HG03571 (cell line): Measurements from ENCODE around the gene NOTCH3.

Source experiments
- ATAC-seq: cut with Tn5 transposase; IDR thresholded peaks from one replicate; pipeline ENCODE4 v1.9.1; 2021; ENCODE audit not compliant: unreplicated experiment

Gene NOTCH3

DNA sequence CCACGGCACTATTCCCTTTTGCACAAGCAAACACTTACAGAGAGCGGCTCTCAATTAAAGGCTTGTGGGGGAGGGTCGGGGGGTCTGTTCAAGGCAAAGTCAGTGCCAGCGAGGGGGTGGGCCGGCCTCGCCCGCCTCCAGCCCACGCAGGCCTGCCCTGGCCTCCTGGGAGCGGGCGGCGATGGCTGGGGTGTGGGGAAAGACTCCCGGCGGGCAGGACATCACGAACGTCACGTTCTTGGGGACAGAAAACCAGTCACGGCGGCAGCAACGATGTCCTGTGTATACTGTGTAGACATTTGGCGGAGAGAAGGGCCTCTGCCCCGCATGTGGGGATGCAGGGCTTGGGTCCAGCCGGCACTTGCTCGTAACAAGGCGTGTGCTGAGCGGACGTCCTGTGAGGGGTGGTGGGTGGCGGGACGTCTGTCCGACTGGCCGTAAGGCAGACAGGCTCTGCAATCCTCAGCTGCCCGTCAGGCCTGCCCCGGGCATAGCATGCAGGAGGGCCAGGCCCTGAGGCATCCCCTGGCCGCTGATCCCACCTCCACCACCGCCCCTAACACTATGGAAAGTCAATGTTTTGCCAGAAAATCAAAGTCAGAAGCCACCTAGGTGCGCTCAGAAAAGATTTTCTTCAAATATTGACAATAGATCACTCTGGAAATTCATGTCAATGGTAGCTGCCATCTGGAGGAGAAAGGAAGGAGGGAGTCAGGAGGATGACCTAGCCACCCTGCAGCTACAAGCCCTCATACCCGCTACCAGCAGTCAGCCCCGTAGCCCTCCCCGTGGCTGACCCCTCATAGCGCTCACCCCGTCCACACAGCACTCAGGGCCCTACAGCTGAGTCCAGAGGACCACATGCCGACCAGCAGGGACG is 37.2 kb upstream of the NOTCH3 start:
- no peak for ATAC-seq

DNA sequence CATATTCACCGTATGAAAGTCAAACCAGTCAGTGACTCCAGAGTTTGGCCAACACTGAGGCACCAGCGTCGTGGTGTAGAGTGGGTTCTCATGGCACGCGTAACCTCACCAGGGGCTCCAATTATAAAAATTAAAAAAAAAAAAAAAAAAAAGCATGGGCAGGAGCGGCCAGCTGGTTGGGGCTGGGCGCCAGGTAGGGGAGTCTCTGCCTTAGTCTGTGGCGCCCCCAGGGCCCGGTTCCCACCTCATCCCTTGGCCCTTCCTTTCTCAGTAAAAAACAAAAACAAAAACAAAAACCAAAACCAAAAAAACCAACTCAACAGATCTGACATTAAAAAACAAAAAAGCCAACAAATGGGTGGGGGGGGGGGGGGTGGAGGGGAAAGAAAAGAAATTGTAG is 36.1 kb upstream of the NOTCH3 start:
- ATAC-seq: no peak

DNA sequence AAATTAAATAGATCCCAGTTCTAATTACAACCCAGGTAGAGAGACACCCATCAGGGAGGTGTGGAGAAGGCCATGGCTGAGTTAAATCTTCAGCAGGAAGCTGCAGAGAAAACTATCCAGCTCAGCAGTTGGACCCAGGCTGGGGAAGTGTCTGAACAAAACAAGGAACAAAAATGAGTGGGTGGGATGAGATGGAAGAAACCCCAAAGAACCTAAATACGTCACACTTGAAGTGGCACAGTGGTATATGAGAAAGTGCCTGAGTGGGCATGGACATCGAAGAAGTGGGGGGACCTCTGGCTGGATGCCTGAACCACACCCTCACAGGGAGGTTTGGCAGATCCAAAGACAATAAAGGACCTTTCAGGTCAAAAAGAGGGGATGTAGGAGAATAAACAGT is 35.0 kb upstream of the NOTCH3 start:
- ATAC-seq: no peak

DNA sequence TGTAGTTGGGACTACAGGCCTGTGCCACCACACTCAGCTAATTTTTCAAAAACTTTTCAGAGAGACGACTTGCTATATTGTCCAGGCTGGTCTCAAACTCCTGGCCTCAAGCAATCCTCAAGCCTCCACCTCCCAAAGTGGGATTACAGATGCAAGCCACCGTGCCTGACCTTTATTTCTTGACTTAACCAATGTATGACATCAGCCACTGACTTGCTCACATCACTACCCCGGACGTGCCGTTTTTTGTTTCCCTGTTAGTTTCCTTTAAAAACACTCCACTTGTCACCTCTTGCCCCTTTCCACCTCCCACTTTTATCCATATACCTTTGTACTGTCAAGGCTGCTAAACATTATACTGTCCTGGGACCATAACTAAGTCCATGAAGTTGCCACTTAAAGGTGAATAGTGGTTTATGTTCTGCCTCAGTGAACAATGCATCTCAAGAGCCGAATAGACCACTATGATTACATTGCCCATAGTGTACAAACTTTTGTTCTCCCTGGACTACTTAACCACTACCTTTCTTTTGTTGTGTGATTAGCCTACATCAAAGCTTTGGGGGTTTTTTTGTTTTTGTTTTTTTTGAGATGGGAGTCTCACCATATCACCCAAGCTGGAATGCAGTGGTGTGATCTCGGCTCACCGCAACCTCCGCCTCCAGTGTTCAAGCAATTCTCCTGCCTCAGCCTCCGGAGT is 33.8 kb upstream of the NOTCH3 start:
- ATAC-seq: no peak

DNA sequence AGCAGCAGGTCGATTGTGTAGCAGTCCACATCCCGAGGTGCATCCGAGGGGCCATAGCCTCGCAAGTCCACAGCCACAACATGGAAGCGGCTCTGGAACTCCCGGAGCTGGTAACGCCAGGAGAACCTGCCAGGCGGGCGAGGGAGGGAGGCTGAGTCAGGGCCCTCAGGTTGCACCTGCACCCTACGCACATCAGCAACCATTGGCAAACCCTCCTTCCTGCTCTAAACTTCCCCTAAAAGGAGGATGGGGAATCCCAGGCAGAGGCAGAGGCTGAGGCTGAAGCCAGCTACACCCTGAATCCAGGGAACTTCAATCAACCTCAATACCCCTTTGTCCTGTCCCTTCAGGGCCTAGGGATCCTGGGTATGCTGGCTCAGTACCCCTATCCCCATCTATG is 30.5 kb upstream of the NOTCH3 start:
- no peak for ATAC-seq

DNA sequence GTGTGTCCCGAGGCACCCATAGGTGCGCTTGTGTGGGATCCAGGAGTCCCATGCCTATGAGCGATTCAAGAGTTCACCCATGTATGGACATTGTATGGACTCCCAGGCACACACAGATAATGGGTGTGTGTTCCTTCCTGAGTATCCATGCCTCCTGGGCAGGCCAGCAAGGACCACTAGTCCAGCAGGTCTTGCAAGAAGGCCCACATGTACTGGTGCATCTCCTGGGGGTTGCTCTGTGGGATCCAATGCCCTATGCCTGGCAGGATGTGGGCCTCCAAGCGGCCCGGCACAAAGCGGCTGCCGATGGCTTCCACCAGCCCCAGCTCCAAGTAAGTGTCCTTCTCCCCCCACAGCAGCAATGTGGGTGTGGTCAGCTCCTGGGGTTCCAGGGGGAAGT is 26.5 kb upstream of the NOTCH3 start:
- no peak for ATAC-seq

DNA sequence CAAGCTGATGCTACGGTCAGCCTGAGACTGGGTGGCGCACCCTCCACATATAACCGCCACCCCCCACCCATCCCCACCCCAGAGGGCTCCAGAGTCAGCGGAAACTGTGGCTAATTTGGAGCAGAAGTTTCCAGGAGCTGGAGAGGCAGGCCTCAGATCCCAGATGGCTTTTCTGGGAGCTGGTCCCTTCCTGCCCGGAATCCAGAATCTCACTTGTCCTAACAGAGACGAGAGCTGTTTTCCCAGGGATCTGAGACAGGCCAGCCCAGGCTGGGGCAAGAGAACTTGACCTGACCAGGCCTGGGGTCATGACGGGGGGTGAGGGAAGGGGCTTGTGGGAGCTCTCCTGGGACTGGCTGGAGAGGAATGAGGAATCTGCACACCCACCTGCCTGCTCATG is 25.0 kb upstream of the NOTCH3 start:
- ATAC-seq: no peak

DNA sequence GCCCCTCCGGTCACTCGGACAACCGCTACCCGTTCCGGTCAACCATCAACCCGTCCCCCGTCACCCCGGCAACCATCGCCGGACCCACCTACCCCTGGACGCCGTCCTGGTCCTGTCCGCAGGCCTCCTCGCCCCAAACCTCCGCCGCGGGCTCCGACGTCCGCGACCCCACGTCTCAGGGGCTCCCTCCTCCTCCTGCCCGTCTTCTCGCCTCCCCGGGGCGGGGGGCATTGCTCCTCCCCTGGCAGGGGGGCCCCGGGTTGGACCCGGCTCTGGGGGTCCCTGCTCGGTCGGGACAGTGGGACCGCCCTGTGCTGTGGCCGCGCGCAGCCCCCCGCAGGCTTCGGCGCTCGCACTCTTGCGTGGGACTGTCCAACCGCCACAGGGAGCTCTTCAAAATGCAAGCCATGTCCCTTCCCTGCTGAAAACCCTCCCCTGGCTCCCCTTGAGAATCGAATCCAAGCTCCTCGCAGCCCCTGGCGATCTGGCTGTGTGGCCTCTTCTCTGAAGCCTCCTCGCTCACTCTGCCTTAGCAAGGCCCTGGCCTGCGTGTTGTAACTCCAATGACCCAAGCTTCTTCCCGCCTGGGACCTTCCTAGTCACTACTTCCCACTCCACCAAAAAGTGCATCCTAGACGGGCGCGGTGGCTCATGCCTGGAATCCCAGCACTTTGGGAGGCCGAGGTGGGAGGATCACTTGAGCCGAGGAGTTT is 23.0 kb upstream of the NOTCH3 start:
- no peak for ATAC-seq

DNA sequence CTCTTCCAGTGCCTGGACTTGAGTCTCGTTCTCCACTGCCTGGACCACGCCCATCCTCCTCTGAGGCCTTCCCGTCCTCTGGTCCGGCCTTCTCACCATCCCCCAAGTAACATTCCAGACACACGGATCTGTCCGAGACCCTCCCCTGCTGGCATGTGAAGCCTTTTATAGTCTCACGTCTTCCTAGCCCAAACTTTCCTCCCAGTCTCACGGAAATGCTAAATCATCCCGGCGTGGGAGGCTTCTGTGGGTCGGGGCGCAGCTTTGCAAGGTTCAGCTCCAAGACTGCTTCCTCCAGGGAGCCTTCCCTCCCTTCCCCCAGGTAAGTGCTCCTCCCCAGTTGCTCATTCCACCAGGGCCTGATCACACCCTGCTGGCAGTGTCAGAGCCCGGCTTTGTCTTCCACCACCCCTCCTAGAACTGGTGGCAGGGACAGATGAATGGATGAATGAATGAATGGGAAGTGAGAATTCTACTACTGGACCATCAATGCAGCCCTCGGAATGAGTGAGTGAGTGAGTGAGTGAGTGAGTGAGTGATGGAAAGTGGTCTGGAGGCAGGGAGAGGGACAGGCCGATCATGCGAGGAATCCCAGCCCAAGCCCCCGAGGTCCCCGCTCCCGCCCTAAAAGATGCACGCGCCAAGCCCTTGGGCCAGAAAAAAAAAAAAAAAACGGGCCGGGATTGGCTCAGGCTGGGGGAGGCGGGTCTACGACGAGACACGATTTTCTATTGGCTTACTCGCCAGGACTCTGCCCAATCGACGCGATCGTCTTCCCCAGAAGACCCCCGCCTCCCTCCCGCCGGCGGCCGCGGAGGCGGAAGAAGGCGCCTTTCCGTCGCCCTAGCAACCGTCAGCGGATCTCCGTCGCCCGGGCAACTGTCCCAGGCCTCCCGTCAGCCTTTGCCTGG is 22.2 kb upstream of the NOTCH3 start:
- peak; percentile 62 for ATAC-seq

DNA sequence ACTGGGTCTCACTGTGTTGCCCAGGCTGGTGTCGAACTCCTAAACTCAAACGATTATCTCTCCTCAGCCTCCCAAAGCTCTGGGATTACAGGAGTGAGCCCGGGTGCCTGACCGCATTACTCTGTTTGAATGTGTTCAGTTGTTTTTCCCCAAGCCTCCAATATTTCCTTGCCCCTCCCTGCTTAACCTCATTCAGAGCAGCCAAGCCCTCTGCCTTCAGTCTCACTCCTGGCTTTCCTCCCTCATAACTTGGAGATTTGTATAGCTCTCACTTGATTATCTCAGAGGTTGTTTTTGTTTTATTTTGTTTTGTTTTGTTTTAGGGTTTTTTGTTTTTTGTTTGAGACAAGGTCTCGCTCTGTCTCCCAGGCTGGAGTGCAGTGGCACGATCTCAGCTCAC is 20.0 kb upstream of the NOTCH3 start:
- ATAC-seq: no peak

DNA sequence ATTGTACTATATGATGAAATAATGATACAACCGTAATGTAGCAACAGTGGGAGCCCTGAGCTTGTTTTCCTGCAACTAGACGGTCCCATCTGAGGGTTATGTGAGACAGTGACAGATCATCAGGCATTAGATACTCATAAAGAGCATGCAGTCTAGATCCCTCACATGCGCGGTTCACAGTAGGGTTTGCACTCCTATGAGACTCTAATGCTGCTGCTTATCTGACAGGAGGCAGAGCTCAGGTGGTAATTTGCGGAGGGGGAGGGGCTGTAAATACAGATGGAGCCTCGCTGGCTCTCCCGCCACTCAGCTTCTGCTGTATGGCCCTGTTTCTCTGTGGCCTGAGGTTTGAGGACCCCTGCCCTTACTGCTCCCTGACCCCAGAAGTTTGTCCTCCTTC is 17.7 kb upstream of the NOTCH3 start:
- no peak for ATAC-seq

DNA sequence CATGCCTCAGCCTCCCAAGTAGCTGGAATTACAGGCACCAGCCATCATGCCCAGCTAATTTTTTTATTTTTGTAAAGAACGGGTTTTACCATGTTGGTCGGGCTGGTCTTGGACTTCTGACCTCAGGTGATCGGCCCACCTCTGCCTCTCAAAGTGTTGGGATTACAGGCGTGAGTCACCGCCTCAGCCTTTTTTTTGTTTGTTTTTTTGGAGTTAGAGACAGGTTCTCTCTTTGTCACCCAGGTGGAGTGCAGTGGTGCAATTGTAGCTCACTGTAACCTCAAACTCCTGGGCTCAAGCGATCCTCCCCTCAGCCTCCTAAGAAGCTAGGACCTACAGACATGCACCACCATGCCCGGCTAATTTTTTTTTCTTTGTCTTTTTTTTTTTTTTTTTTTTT is 15.6 kb upstream of the NOTCH3 start:
- no peak for ATAC-seq

DNA sequence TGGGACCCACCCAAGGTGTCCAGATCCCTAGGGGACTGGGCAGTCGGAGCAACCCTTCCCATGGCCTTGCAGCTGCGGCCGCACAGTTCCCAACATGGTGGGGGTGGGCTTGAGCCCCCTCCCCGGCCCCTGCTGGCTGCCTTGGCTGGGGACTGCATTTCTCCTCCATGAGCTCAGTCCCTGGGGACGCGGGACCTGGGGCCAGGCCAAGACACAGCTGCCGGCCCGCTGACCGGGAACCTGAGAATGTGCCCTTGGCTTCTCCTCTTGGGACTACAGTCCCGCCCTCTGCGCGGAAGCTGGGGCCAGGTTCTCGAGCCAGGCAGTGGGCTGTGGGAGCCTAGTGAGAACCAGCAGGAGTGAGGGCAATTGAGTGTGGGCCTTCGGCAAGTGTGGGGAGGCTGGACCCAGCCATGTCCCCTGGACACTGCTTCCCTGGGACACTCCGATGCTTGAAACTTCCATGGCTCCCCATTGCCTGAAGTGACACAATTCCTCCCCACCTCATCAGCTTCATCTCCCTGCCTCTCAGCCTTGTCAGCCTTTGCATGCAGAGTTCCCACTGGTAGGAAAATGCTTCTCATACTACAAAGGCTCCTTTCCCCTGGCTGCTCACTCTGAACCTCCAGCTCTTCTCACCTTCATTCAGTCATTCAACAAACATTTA is 13.1 kb upstream of the NOTCH3 start:
- ATAC-seq: no peak

DNA sequence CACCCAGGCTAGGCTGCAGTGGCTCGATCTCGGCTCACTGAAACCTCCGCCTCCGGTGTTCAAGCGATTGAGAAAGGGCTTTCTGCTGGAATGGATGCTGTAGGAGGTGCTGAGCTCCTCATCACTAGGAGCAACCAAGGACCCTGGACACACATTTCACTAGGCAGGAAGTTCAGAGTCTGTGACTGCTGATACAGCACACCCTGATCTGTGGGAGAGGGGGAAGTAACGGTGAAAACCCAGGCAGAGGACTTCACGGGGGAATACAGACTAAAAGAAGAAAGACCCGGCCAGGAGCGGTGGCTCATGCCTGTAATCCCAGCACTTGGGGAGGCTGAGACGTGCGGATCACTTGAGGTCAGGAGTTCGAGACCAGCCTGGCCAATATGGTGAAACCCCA is 11.9 kb upstream of the NOTCH3 start:
- ATAC-seq: no peak

DNA sequence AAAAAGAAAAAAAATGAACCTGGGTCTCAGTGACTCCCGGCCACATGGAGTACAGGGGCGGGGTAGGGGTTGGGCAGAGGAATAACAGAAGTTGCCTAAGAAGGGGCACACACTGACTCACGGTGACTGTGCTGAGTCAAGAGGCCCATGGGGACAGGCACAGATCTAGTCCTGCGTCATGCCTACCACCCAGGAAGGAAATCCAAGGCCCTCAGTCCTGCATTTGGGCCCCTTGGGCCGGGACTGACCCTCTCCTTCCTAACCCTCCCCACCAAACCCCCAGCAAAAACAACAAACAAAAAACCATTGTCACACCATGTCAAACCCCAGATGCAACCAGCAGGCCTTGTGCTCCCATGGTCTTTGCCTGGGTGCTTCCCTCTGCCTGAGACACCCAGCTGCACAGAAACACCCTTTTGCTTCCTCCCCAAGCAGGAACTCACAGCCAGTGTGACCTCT is 9.6 kb upstream of the NOTCH3 start:
- ATAC-seq: no peak

DNA sequence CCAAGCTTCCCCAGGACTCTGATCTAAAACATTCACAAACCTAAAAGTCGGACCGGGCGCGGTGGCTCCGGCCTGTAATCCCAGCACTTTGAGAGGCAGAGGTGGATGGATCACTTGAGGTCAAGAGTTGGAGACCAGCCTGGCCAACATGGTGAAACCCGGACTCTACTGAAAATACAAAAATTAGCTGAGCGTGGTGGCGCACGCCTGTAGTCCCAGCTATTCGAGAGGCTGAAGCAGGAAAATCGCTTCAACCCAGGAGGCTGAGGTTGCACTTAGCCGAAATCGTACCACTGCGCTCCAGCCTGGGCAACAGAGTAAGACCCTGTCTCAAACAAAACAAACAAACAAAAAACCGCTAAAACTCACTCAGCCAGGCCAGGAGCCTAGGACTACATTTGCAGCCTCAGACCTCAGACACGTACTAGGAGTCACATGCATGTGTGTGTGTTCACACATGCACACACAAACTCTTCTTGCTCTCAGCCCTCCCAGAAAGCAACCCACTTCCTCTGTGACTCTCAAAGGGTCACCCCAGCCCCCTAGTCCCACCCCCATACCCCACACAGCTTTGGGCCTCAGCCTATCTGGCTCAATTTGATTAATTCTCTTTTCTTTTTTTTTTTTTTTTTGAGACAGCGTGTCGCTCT is 704 bp upstream of the NOTCH3 start:
- ATAC-seq: no peak

DNA sequence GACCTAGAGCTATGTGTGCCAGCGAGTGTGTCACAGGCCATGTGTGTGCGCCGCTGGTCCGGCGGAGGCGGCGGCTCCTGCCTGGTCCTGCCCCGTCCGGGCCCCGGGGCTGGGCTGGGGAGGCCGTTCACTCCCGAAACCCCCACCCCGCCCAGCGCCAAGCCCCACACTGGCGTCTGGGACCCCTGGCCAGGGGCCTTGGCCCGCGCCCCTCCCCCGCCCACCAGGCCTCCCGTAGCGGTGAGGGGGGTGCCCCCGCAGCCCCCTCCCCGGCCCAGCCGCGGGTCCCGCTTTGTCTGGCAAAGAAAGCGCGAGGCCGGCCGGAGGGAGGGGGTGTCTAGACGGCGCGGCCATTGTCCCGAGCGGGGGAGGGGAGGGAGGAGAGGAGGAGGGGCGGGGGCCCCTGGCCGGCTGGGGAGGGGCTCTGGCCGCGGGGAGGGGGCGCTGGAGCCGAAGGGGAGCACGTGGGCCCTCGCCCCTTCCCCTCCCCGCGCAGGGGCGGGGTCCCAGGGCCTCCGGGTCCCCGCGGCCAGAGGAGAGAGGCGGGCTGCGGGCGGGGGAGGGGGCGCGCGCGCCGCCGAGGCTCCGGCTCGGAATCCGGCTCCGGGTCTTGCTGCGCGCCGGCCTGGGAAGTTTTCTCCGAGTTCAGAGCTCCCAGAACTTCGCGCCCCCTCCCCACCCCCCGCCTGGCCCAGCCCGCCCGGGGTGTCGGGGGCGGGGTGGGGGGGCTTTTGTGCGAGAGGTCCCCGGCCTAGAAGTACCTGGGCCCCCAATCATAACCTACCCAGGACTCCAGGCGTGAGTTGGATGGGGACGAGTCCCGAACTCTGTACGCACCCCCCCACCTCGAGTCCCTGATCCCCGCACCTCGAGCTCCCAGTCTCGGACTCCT is 888 bp downstream of the NOTCH3 start:
- no peak for ATAC-seq

DNA sequence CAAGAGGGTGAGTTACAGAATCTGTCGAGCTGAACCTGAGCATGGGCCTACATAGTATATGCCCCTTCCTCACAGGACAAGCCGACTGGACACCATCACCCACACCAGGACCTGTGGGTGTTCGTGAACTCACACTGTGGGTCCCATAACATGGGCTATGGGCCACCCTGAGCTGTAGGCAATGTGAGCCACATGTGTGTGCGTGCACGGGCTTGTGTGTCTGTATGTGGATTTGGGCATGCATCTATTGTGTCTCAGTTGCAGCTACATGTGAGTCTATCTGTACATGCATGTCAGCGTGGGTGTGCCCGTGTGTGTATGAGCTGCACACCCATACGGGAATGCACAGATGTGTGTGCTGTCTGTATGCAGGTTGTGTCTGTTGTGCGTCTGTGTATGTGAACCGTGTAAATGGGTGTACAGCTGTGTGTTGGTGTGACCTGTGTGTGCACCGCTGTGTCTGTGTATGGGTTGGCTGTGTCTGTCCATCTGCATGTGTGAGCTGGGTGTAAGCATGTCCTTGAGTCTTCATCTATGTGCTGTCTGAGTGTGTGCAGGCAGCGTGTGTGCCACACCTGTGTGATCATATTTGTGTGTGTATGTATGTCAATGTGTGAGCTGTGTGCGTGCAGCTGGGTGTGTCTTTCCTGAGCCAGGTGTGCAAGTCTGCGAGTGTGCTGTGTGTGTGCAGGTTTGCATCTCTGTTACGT is 1.7 kb downstream of the NOTCH3 start:
- ATAC-seq: no peak
